H1 (cell line): ENCODE measurements around the gene PTK6. TPM values are rescaled to one million over a fixed set of nuclear protein-coding genes. Genes with fewer than 3 reads are reported as not detected.

ENCODE experiments used
- CTCF ChIA-PET: fragments of 300-600 bp; sonication (Branson Sonifier 250); formaldehyde crosslinking; loops from one replicate; lab custom pipeline; 2021; ENCODE audit not compliant: partially characterized antibody; lab: Charles Lee
- POLR2A ChIA-PET: fragments of 300-600 bp; sonication (Branson Sonifier 250); formaldehyde crosslinking; loops from one replicate; lab custom pipeline; 2021; ENCODE audit warnings: inconsistent platforms; ENCODE audit not compliant: partially characterized antibody; lab: Charles Lee
- DNase-seq, 2 experiments: peaks; one replicate each; pipeline versions ENCODE4 v3.0.0 to v3.0.0-alpha.2; 2010 to 2022; ENCODE audit warnings: low spot score in 2 of 2, low read depth in 1 of 2, mixed read lengths in 1 of 2
- FAIRE-seq: peaks from 2 replicates; lab custom pipeline; 2011; peaks lifted over from hg19 to GRCh38; lab: Jason Lieb, UNC
- H2AFZ ChIP-seq: 2 replicates; pipeline ENCODE4 v1.8.1; 2012; ENCODE audit warnings: low read length, inconsistent platforms
- H2AK5ac ChIP-seq: 2 replicates; pipeline ENCODE4 v1.6.1; 2013; ENCODE audit warnings: low read depth, low read length
- H2BK120ac ChIP-seq: replicated peaks from 2 replicates; pipeline ENCODE3; 2013; ENCODE audit warnings: low read depth, low read length, inconsistent platforms
- H2BK12ac ChIP-seq: 2 replicates; pipeline ENCODE4 v1.6.1; 2013; ENCODE audit warnings: low read depth, low read length
- H2BK15ac ChIP-seq: 2 replicates; pipeline ENCODE4 v1.6.1; 2013; ENCODE audit warnings: low read length
- H2BK20ac ChIP-seq: 2 replicates; pipeline ENCODE4 v1.6.1; 2013; ENCODE audit warnings: low read length
- H2BK5ac ChIP-seq: 2 replicates; pipeline ENCODE4 v1.6.1; 2013; ENCODE audit warnings: low read depth, low read length
- H3K14ac ChIP-seq: 2 replicates; pipeline ENCODE4 v1.6.1; 2013; ENCODE audit warnings: inconsistent platforms; ENCODE audit not compliant: insufficient read length
- H3K18ac ChIP-seq: 2 replicates; pipeline ENCODE4 v1.6.1; 2013; ENCODE audit warnings: low read length; ENCODE audit errors: extremely low read depth
- H3K23ac ChIP-seq: 2 replicates; pipeline ENCODE4 v1.6.1; 2013; ENCODE audit warnings: inconsistent platforms; ENCODE audit not compliant: insufficient read length
- H3K23me2 ChIP-seq: 2 replicates; pipeline ENCODE4 v1.6.1; 2013; ENCODE audit warnings: low read depth, low read length
- H3K27ac ChIP-seq: 2 replicates; pipeline ENCODE4 v1.6.1; 2011; ENCODE audit warnings: low read depth, low read length, inconsistent platforms
- H3K27me3 ChIP-seq, 4 experiments: replicated peaks in 1 of 4; 1 replicate in 1 of 4; 2 replicates in 3 of 4; pipeline versions ENCODE4 v1.6.1 to v1.8.1; 2011 to 2013; ENCODE audit warnings: low read length in 3 of 4, mild to moderate bottlenecking in 3 of 4, inconsistent platforms in 2 of 4, mixed read lengths in 2 of 4, moderate library complexity in 1 of 4; ENCODE audit not compliant: control insufficient read depth in 3 of 4, insufficient read depth in 3 of 4; ENCODE audit errors: extremely low read depth in 1 of 4
- H3K36me3 ChIP-seq, 4 experiments: 2 replicates each; pipeline versions ENCODE4 v1.6.1 to v1.8.1; 2011 to 2013; ENCODE audit warnings: mild to moderate bottlenecking in 4 of 4, low read length in 3 of 4, moderate library complexity in 2 of 4, control low read depth in 1 of 4, inconsistent platforms in 1 of 4; ENCODE audit not compliant: insufficient read depth in 4 of 4, control insufficient read depth in 2 of 4
- H3K4ac ChIP-seq: replicated peaks from 2 replicates; pipeline ENCODE3; 2013; ENCODE audit warnings: low read length, low read depth, mixed read lengths, inconsistent platforms; ENCODE audit not compliant: insufficient read length
- H3K4me1 ChIP-seq, 4 experiments: replicated peaks in 1 of 4; 1 replicate in 1 of 4; 2 replicates in 3 of 4; pipeline versions ENCODE4 v1.6.1 to v1.8.1; 2011 to 2013; ENCODE audit warnings: low read length in 3 of 4, inconsistent platforms in 2 of 4, mixed read lengths in 1 of 4; ENCODE audit not compliant: insufficient read depth in 4 of 4, control insufficient read depth in 3 of 4
- H3K4me2 ChIP-seq, 2 experiments: 2 replicates each; pipeline versions ENCODE4 v1.6.1 to v1.8.1; 2011 to 2013; ENCODE audit warnings: low read depth in 2 of 2, low read length in 2 of 2, control low read depth in 1 of 2, inconsistent platforms in 1 of 2, mild to moderate bottlenecking in 1 of 2; ENCODE audit not compliant: insufficient read depth in 1 of 2
- H3K4me3 ChIP-seq, 4 experiments: fragments of 200-600, 300-600 bp in 1 of 4; sonication (generic), shearing (Covaris generic), sonication (Bioruptor Twin) in 1 of 4; 2 replicates each; pipeline versions ENCODE4 v1.5.1 to v1.8.1; 2011 to 2016; ENCODE audit warnings: low read length in 4 of 4, low read depth in 3 of 4, control low read depth in 2 of 4, inconsistent platforms in 2 of 4, mild to moderate bottlenecking in 2 of 4, mixed read lengths in 1 of 4, moderate library complexity in 1 of 4; ENCODE audit not compliant: insufficient read depth in 2 of 4; ENCODE audit errors: extremely low read depth in 1 of 4
- H3K56ac ChIP-seq: replicated peaks from 2 replicates; pipeline ENCODE3; 2013; ENCODE audit warnings: low read depth, mild to moderate bottlenecking, mixed read lengths, low read length, inconsistent platforms; ENCODE audit not compliant: insufficient read length
- H3K79me1 ChIP-seq: 2 replicates; pipeline ENCODE4 v1.6.1; 2013; ENCODE audit warnings: low read depth, low read length, control low read depth
- H3K79me2 ChIP-seq, 2 experiments: 2 replicates each; pipeline versions ENCODE4 v1.6.1 to v1.8.1; 2012 to 2013; ENCODE audit warnings: low read length in 2 of 2, mild to moderate bottlenecking in 2 of 2, inconsistent platforms in 1 of 2; ENCODE audit not compliant: insufficient read depth in 2 of 2, control insufficient read depth in 1 of 2
- H3K9ac ChIP-seq, 4 experiments: replicated peaks in 1 of 4; 1 replicate in 1 of 4; 2 replicates in 3 of 4; pipeline versions ENCODE4 v1.6.1 to v1.8.1; 2011 to 2013; ENCODE audit warnings: low read depth in 3 of 4, low read length in 3 of 4, control low read depth in 2 of 4, mild to moderate bottlenecking in 2 of 4, moderate library complexity in 2 of 4, inconsistent platforms in 1 of 4; ENCODE audit errors: extremely low read depth in 1 of 4
- H3K9me3 ChIP-seq, 2 experiments: 2 replicates each; pipeline versions ENCODE4 v1.6.1 to v1.8.1; 2012 to 2013; ENCODE audit warnings: mild to moderate bottlenecking in 2 of 2, moderate library complexity in 2 of 2, control low read depth in 1 of 2, inconsistent platforms in 1 of 2, low read depth in 1 of 2, low read length in 1 of 2, mixed read lengths in 1 of 2; ENCODE audit not compliant: insufficient read depth in 2 of 2
- H4K20me1 ChIP-seq, 2 experiments: replicated peaks in 1 of 2; 2 replicates each; pipeline versions ENCODE3 to v1.8.1; 2011 to 2013; ENCODE audit warnings: inconsistent platforms in 2 of 2, low read length in 2 of 2, mild to moderate bottlenecking in 1 of 2; ENCODE audit not compliant: insufficient read depth in 2 of 2, control insufficient read depth in 1 of 2
- H4K5ac ChIP-seq: 2 replicates; pipeline ENCODE4 v1.6.1; 2013; ENCODE audit warnings: low read length, low read depth, mixed read lengths, inconsistent platforms; ENCODE audit not compliant: insufficient read length
- H4K8ac ChIP-seq: 2 replicates; pipeline ENCODE4 v1.8.0; 2013; ENCODE audit warnings: mild to moderate bottlenecking, moderate library complexity, low read length, inconsistent platforms; ENCODE audit not compliant: insufficient read depth; ENCODE audit errors: extremely low read depth
- H4K91ac ChIP-seq: replicated peaks from 2 replicates; pipeline ENCODE3; 2013; ENCODE audit warnings: low read length, mixed read lengths, inconsistent platforms; ENCODE audit not compliant: insufficient read length
- ATF2 ChIP-seq: IDR thresholded peaks from 2 replicates; pipeline ENCODE4 v1.6.1; 2012; ENCODE audit warnings: low read length, inconsistent platforms
- BCL11A ChIP-seq, 2 experiments: IDR thresholded peaks; one replicate each; pipeline ENCODE4 v1.6.1; 2011; ENCODE audit warnings: low read depth in 2 of 2, low read length in 2 of 2, mild to moderate bottlenecking in 2 of 2
- CTCF ChIP-seq, 3 experiments: IDR thresholded peaks; 1 replicate in 2 of 3; 2 replicates in 1 of 3; pipeline versions ENCODE4 v1.5.1 to v1.6.1; 2011; ENCODE audit warnings: low read length in 3 of 3, mild to moderate bottlenecking in 3 of 3, inconsistent platforms in 2 of 3, low read depth in 1 of 3, moderate library complexity in 1 of 3; ENCODE audit not compliant: insufficient read depth in 1 of 3; ENCODE audit errors: control extremely low read depth in 1 of 3
- KDM1A ChIP-seq: fragments of 200-600, 300-600 bp; sonication (generic); IDR thresholded peaks from 2 replicates; pipeline ENCODE4 v1.7.1; 2016; ENCODE audit warnings: mild to moderate bottlenecking, low read length, borderline replicate concordance
- RBBP5 ChIP-seq: IDR thresholded peaks from 2 replicates; pipeline ENCODE4 v1.7.1; 2012; ENCODE audit warnings: low read depth, mild to moderate bottlenecking, inconsistent platforms, low read length, moderate library complexity, borderline replicate concordance
- SIX5 ChIP-seq: IDR thresholded peaks from 2 replicates; pipeline ENCODE4 v1.6.1; 2011; ENCODE audit warnings: mild to moderate bottlenecking, low read depth, low read length
- USF2 ChIP-seq: IDR thresholded peaks from 2 replicates; pipeline ENCODE4 v1.6.1; 2011; ENCODE audit warnings: low read length, improper control_type of control experiment
- ZNF274 ChIP-seq: IDR thresholded peaks from 2 replicates; pipeline ENCODE4 v1.7.0; 2012; ENCODE audit warnings: low read length, borderline replicate concordance; ENCODE audit errors: extremely low read depth
- WGBS, 2 experiments: shearing (Covaris generic) in 1 of 2; methylation state at CpG; one replicate each; pipeline versions ENCODE4 v1.1.6 to v1.1.7; 2013 to 2015; ENCODE audit warnings: low lambda C conversion rate in 2 of 2, mixed read lengths in 2 of 2, inconsistent platforms in 1 of 2, low coverage in 1 of 2, missing lambda C conversion rate in 1 of 2; ENCODE audit not compliant: insufficient replicate concordance in 2 of 2, insufficient coverage in 1 of 2, insufficient read length in 1 of 2; ENCODE audit errors: extremely low coverage in 1 of 2, missing lambda C conversion rate in 1 of 2; 5-methylcytosine and 5-hydroxymethylcytosine counted together
- polyA plus RNA-seq, 7 experiments: library from polyadenylated mRNA; depleted of rRNA in 3 of 7; stranded (reverse) in 5 of 7; unstranded in 2 of 7; fragments of >200 nt in 5 of 7; fragments of 200-250 nt in 2 of 7; gene quantifications; 1 replicate in 5 of 7; 2 replicates in 1 of 7; 4 replicates in 1 of 7; pipeline versions ENCODE4 v1.2.1 to v1.2.3, GENCODE V29; 2011 to 2013; ENCODE audit warnings: missing spikeins in 2 of 7, mixed read lengths in 2 of 7
- total RNA-seq: library from RNA; stranded (reverse); fragmentation: NEBNext Ultra II Directional; extraction: Animal tissue kit (Norgen Biotek cat#: 25700); gene quantifications from 2 replicates; pipeline ENCODE4 v1.2.1, GENCODE V29; 2021

The PTK6 gene
- total and polyA plus RNA-seq, 2 of the 8 experiments (the other 6 are each of a cell fraction or from before 2014, with no cell fraction given), result 0.12 to 0.19 TPM

- no peaks in the 10 kb centered on the region for H3K36me3 ChIP-seq
- peaks cover 0 to 16% (median 7%) of the 10 kb centered on the region in 4 experiments; a peak in 6 of 7 replicates for H3K4me1 ChIP-seq
- H3K4me3 ChIP-seq, result no peak overlapping the region
- H3K18ac ChIP-seq, result no peak overlapping the region
- H3K9me3 ChIP-seq, result peaks cover 0 to 6% of the 10 kb centered on the region in 2 experiments; a peak in 2 of 4 replicates
- H2AFZ ChIP-seq, result no peak overlapping the region
- H2BK20ac ChIP-seq, result no peak overlapping the region
- H3K14ac ChIP-seq, result no peak overlapping the region
- CTCF ChIA-PET, result interaction anchor here (0.9 to 2.2 kb wide), 6 partner anchors 8 to 252 kb away, joined by 3 to 12 read pairs (median 4); no protein-coding TSS in a partner anchor
- POLR2A ChIA-PET, result no interaction called here
- no peaks in the 10 kb centered on the region for H3K79me1 ChIP-seq
- no peak overlapping the region for H2BK5ac ChIP-seq
- H4K91ac ChIP-seq, result no peak overlapping the region
- no peak overlapping the region for H3K4ac ChIP-seq
- DNase-seq (no peak), FAIRE-seq (no peak)
- H2BK12ac ChIP-seq, result no peak overlapping the region
- WGBS, 2 experiments, result 89% methylated on average over 9 of the region's 9 CpGs; no CpG with 5 or more reads in 1 of the 2 experiments
- no peak overlapping the region for H3K9ac ChIP-seq
- no peak overlapping the region for H2AK5ac ChIP-seq
- TF ChIP-seq CTCF (IDR thresholded peaks at IDR 0.05; ENCODE audit: control extremely low read depth in 1 of 3, insufficient read depth in 1 of 3, low read depth in 1 of 3, low read length in 3 of 3) (no peak), ATF2 (no peak), SIX5 (no peak), BCL11A (IDR thresholded peaks at IDR 0.05; ENCODE audit: low read depth in 2 of 2, low read length in 2 of 2) (no peak), USF2 (no peak), RBBP5 (no peak), ZNF274 (no peak), KDM1A (no peak)
- no peak overlapping the region for H3K23ac ChIP-seq
- H3K79me2 ChIP-seq, result no peaks in the 10 kb centered on the region
- H3K27me3 ChIP-seq, result peaks cover 3 to 12% (median 6%) of the 10 kb centered on the region in 4 experiments; a peak in 6 of 7 replicates
- H2BK120ac ChIP-seq, result no peak overlapping the region
- peaks cover 0 to 1% of the 10 kb centered on the region in 2 experiments for H4K20me1 ChIP-seq
- H4K5ac ChIP-seq, result no peak overlapping the region
- no peak overlapping the region for H3K4me2 ChIP-seq
- H2BK15ac ChIP-seq, result no peak overlapping the region
- H3K27ac ChIP-seq, result no peak overlapping the region
- no peak overlapping the region for H4K8ac ChIP-seq
- no peaks in the 10 kb centered on the region; the same call in 1 of the 2 replicates for H3K23me2 ChIP-seq
- no peak overlapping the region for H3K56ac ChIP-seq
These were observed 32.5 kb downstream of the PTK6 start for GRCh38 chr20:63504642-63505041.
